ES-I3 (cell line): ENCODE data around the gene HIP1.
"Not testable (repeated sequence)": the region's sequence is repeated elsewhere in the genome, so short reads cannot be mapped to it uniquely, and the experiment has no call there.

Experiments
- H3K36me3 ChIP-seq: 2 replicates; pipeline ENCODE4 v1.6.1; 2013; ENCODE audit warnings: mild to moderate bottlenecking, low read length, control low read depth, moderate library complexity; ENCODE audit not compliant: insufficient read depth
- H3K4me1 ChIP-seq: 2 replicates; pipeline ENCODE4 v1.6.1; 2013; ENCODE audit warnings: mild to moderate bottlenecking, control low read depth, low read length; ENCODE audit not compliant: insufficient read depth
- H3K9ac ChIP-seq: 2 replicates; pipeline ENCODE4 v1.6.1; 2013; ENCODE audit warnings: low read depth, mild to moderate bottlenecking, low read length, moderate library complexity
- H3K9me3 ChIP-seq: 2 replicates; pipeline ENCODE4 v1.6.1; 2013; ENCODE audit warnings: mild to moderate bottlenecking, low read length, moderate library complexity; ENCODE audit not compliant: control insufficient read depth, insufficient read depth

Gene HIP1

GRCh38 chr7:75599244-75599781 lies 139.4 kb downstream of the HIP1 start:
- Histone ChIP-seq H3K9me3 (no peaks in the 10 kb centered on the region), H3K36me3 (peaks cover 4% of the 10 kb centered on the region; the same call in 1 of the 2 replicates), H3K9ac (no peak overlapping the region), H3K4me1 (peaks cover 14% of the 10 kb centered on the region)

GRCh38 chr7:75596727-75597614 lies 141.8 kb downstream of the HIP1 start:
- no peak overlapping the region for H3K9ac ChIP-seq

GRCh38 chr7:75595766-75596165 lies 143.0 kb downstream of the HIP1 start:
- H3K9me3 ChIP-seq = no peaks in the 10 kb centered on the region
- H3K36me3 ChIP-seq = peaks cover 4% of the 10 kb centered on the region; the same call in 1 of the 2 replicates
- H3K9ac ChIP-seq = no peak overlapping the region
- H3K4me1 ChIP-seq = peaks cover 8% of the 10 kb centered on the region

More at GRCh38 chr7:75596727-75597614, 141.8 kb downstream of the HIP1 start:
- Histone ChIP-seq H3K9me3 (no peaks in the 10 kb centered on the region), H3K36me3 (peaks cover 4% of the 10 kb centered on the region; the same call in 1 of the 2 replicates), H3K4me1 (peaks cover 8% of the 10 kb centered on the region)

GRCh38 chr7:75593500-75594184 lies 145.1 kb downstream of the HIP1 start:
- H3K9ac ChIP-seq, H3K9me3 ChIP-seq, H3K36me3 ChIP-seq, H3K4me1 ChIP-seq: not testable (repeated sequence)

- no peaks in the 10 kb centered on the region for H3K9me3 ChIP-seq
- peaks cover 11% of the 10 kb centered on the region; the same call in 1 of the 2 replicates for H3K36me3 ChIP-seq
- no peaks in the 10 kb centered on the region for H3K4me1 ChIP-seq
- H3K9ac ChIP-seq = no peak overlapping the region
Measured at GRCh38 chr7:75591467-75592255, 147.1 kb downstream of the HIP1 start.

GRCh38 chr7:75590373-75591005 lies 148.3 kb downstream of the HIP1 start:
- Histone ChIP-seq H3K9me3 (no peaks in the 10 kb centered on the region), H3K4me1 (no peaks in the 10 kb centered on the region), H3K9ac (no peak overlapping the region), H3K36me3 (peaks cover 16% of the 10 kb centered on the region)

GRCh38 chr7:75584354-75584753 lies 154.4 kb downstream of the HIP1 start:
- Histone ChIP-seq H3K9ac (no peak overlapping the region), H3K9me3 (no peaks in the 10 kb centered on the region), H3K36me3 (peaks cover 24% of the 10 kb centered on the region), H3K4me1 (no peaks in the 10 kb centered on the region)

- Histone ChIP-seq H3K9ac (no peak overlapping the region), H3K36me3 (peaks cover 23% of the 10 kb centered on the region), H3K9me3 (no peaks in the 10 kb centered on the region)
Measured at GRCh38 chr7:75583255-75583654, 155.5 kb downstream of the HIP1 start.

GRCh38 chr7:75579899-75580298 lies 158.8 kb downstream of the HIP1 start:
- no peaks in the 10 kb centered on the region for H3K4me1 ChIP-seq
- H3K9ac ChIP-seq = no peak overlapping the region
- H3K36me3 ChIP-seq = peaks cover 13% of the 10 kb centered on the region; the same call in 1 of the 2 replicates
- no peaks in the 10 kb centered on the region for H3K9me3 ChIP-seq

More at GRCh38 chr7:75583255-75583654, 155.5 kb downstream of the HIP1 start:
- no peaks in the 10 kb centered on the region for H3K4me1 ChIP-seq

GRCh38 chr7:75578081-75578480 lies 160.7 kb downstream of the HIP1 start:
- Histone ChIP-seq H3K36me3 (peaks cover 10% of the 10 kb centered on the region; the same call in 1 of the 2 replicates), H3K4me1 (no peaks in the 10 kb centered on the region), H3K9me3 (no peaks in the 10 kb centered on the region), H3K9ac (no peak overlapping the region)

GRCh38 chr7:75575488-75576121 lies 163.1 kb downstream of the HIP1 start:
- H3K36me3 ChIP-seq = peaks cover 4% of the 10 kb centered on the region; the same call in 1 of the 2 replicates
- no peaks in the 10 kb centered on the region for H3K9me3 ChIP-seq
- H3K9ac ChIP-seq = no peak overlapping the region
- H3K4me1 ChIP-seq = no peaks in the 10 kb centered on the region

- no peaks in the 10 kb centered on the region for H3K9me3 ChIP-seq
- no peaks in the 10 kb centered on the region for H3K4me1 ChIP-seq
- H3K9ac ChIP-seq = no peak overlapping the region
- H3K36me3 ChIP-seq = peaks cover 4% of the 10 kb centered on the region; the same call in 1 of the 2 replicates
Measured at GRCh38 chr7:75573477-75574019, 165.2 kb downstream of the HIP1 start.

- no peak overlapping the region for H3K9ac ChIP-seq
- H3K9me3 ChIP-seq = no peaks in the 10 kb centered on the region
- H3K4me1 ChIP-seq = no peaks in the 10 kb centered on the region
- peaks cover 4% of the 10 kb centered on the region; the same call in 1 of the 2 replicates for H3K36me3 ChIP-seq
Measured at GRCh38 chr7:75572814-75573213, 165.9 kb downstream of the HIP1 start.
